Mesendoderm (in vitro differentiated cells): ENCODE data around the gene OSBPL1A. TPM values are rescaled to one million over a fixed set of nuclear protein-coding genes. Genes with fewer than 3 reads are reported as not detected.

ENCODE experiments used
- DNase-seq: peaks from one replicate; pipeline ENCODE4 v3.0.0; 2013
- H2AK5ac ChIP-seq: 2 replicates; pipeline ENCODE4 v1.6.1; 2013; ENCODE audit warnings: low read length, inconsistent platforms
- H2BK120ac ChIP-seq: 2 replicates; pipeline ENCODE4 v1.6.1; 2013; ENCODE audit warnings: low read depth, mild to moderate bottlenecking, low read length, moderate library complexity, mixed read lengths
- H2BK15ac ChIP-seq: replicated peaks from 2 replicates; pipeline ENCODE4 v1.6.1; 2013; ENCODE audit warnings: low read depth, mild to moderate bottlenecking, moderate library complexity
- H2BK5ac ChIP-seq: 2 replicates; pipeline ENCODE4 v1.6.1; 2013; ENCODE audit warnings: low read length, inconsistent platforms
- H3K18ac ChIP-seq: 2 replicates; pipeline ENCODE4 v1.6.1; 2013; ENCODE audit warnings: mild to moderate bottlenecking, low read length, mixed read lengths
- H3K23ac ChIP-seq: one replicate; pipeline ENCODE4 v1.6.1; 2013; ENCODE audit warnings: low read length
- H3K27ac ChIP-seq: 2 replicates; pipeline ENCODE4 v1.5.1; 2013; ENCODE audit warnings: low read depth, mild to moderate bottlenecking, inconsistent platforms, low read length, moderate library complexity
- H3K27me3 ChIP-seq: 2 replicates; pipeline ENCODE4 v1.6.1; 2013; ENCODE audit warnings: low read length, control low read depth, mild to moderate bottlenecking, inconsistent platforms; ENCODE audit not compliant: insufficient read depth, poor library complexity
- H3K36me3 ChIP-seq: 2 replicates; pipeline ENCODE4 v1.6.1; 2013; ENCODE audit warnings: low read length, inconsistent platforms; ENCODE audit not compliant: control insufficient read depth, insufficient read depth
- H3K4ac ChIP-seq: one replicate; pipeline ENCODE4 v1.6.1; 2013; ENCODE audit warnings: low read depth, mild to moderate bottlenecking, low read length, moderate library complexity
- H3K4me1 ChIP-seq: 2 replicates; pipeline ENCODE4 v1.6.1; 2013; ENCODE audit warnings: low read depth, low read length, inconsistent platforms; ENCODE audit not compliant: control insufficient read depth
- H3K4me2 ChIP-seq: 2 replicates; pipeline ENCODE4 v1.6.1; 2013; ENCODE audit warnings: low read length
- H3K4me3 ChIP-seq: 2 replicates; pipeline ENCODE4 v1.5.1; 2013; ENCODE audit warnings: mild to moderate bottlenecking, low read length
- H3K56ac ChIP-seq: one replicate; pipeline ENCODE4 v1.6.1; 2013; ENCODE audit warnings: low read length
- H3K79me1 ChIP-seq: 2 replicates; pipeline ENCODE4 v1.6.1; 2013; ENCODE audit warnings: low read length, inconsistent platforms
- H3K79me2 ChIP-seq: 2 replicates; pipeline ENCODE4 v1.6.1; 2013; ENCODE audit warnings: mild to moderate bottlenecking, low read length; ENCODE audit not compliant: control insufficient read depth, insufficient read depth
- H3K9ac ChIP-seq: 2 replicates; pipeline ENCODE4 v1.6.1; 2013; ENCODE audit warnings: low read length, inconsistent platforms
- H4K5ac ChIP-seq: one replicate; pipeline ENCODE4 v1.6.1; 2013; ENCODE audit warnings: low read length
- H4K8ac ChIP-seq: one replicate; pipeline ENCODE4 v1.6.1; 2013; ENCODE audit warnings: low read depth, mild to moderate bottlenecking, control low read depth, low read length, moderate library complexity
- WGBS: extraction: QIAGEN DNeasy Blood & Tissue Kit; methylation state at CpG from one replicate; pipeline ENCODE4 v1.1.7; 2013; ENCODE audit warnings: low lambda C conversion rate, missing lambda C conversion rate; ENCODE audit not compliant: insufficient coverage; ENCODE audit errors: extremely low coverage; 5-methylcytosine and 5-hydroxymethylcytosine counted together
- polyA plus RNA-seq, 2 experiments: library from polyadenylated mRNA; stranded (reverse); fragments of 200-250 nt; gene quantifications; one replicate each; pipeline ENCODE4 v1.2.3, GENCODE V29; 2013

The OSBPL1A gene
- 32.9 TPM for polyA plus RNA-seq (2013, experiment 1 of 2)
- polyA plus RNA-seq (2013, experiment 2 of 2) = 32.4 TPM

GRCh38 chr18:24397694-24398368, at the start of gene OSBPL1A:
Gene OSBPL1A (minus strand): TSS chr18:24397824. CDS start chr18:24377533, 20,291 bp downstream.
- Histone ChIP-seq H3K18ac (peak within 1 kb of the TSS; percentile 75), H4K5ac (no peak within 1 kb of the TSS), H2BK5ac (peak within 1 kb of the TSS; percentile 51), H3K4ac (peak within 1 kb of the TSS; percentile 87), H3K56ac (peak within 1 kb of the TSS; percentile 94), H3K27me3 (no peaks in the 10 kb centered on the region), H2BK120ac (peak within 1 kb of the TSS; percentile 23), H2AK5ac (no peak within 1 kb of the TSS), H2BK15ac (no peak within 1 kb of the TSS), H3K4me2 (peak within 1 kb of the TSS; percentile 89), H3K4me1 (no peaks in the 10 kb centered on the region), H3K4me3 (peak within 1 kb of the TSS; percentile 81), H3K9ac (peak within 1 kb of the TSS; percentile 85), H3K36me3 (no peaks in the 10 kb centered on the region), H3K23ac (peak within 1 kb of the TSS; percentile 71), H3K79me1 (no peaks in the 10 kb centered on the region), H4K8ac (no peak within 1 kb of the TSS), H3K79me2 (peaks cover 2% of the 10 kb centered on the region), H3K27ac (peak within 1 kb of the TSS; percentile 85)
- peak; percentile 99 for DNase-seq
- WGBS = no CpG with 5 or more reads among the region's 55 CpGs

DNA sequence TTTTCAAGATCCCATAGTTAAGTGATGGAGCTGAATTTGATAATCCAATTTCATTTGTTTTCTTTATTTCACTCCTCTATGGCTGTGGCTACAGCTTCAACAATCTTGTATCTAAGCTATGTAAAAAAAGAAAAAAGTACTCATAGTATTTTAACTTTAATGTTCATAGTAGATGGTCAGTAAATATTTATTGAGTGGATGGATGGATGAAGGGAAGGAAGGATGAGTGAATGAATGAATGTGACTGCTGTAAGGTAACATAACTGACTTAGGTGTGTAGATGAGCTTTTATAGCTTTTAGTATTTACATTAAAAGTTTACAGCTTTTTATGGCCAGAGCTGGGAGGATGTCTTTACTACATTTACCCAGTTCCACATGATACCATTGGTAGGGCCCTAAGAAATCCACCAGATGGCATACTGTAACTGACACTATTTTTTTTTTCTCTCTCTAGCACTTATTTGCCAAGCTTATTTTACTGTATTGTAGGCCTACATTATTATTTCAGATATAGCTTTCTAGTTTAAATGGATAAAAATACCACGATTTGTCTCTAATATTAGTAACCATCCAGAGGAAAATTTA, 49.4 kb upstream of the OSBPL1A start:
- no peaks in the 10 kb centered on the region for H3K79me2 ChIP-seq
- no peak overlapping the region for H3K18ac ChIP-seq
- no peak overlapping the region for H2BK15ac ChIP-seq
- no peak overlapping the region for H4K5ac ChIP-seq
- H3K79me1 ChIP-seq = no peaks in the 10 kb centered on the region
- no peak overlapping the region for H3K56ac ChIP-seq
- no peak overlapping the region for H3K4me3 ChIP-seq
- no peak overlapping the region for H2BK120ac ChIP-seq
- H2AK5ac ChIP-seq = no peak overlapping the region
- no peaks in the 10 kb centered on the region for H3K4me1 ChIP-seq
- no peak overlapping the region for H3K27ac ChIP-seq
- H3K23ac ChIP-seq = no peak overlapping the region
- no peak for DNase-seq
- H3K4ac ChIP-seq = no peak overlapping the region
- WGBS = no CpG with 5 or more reads among the region's 1 CpG
- no peak overlapping the region for H3K9ac ChIP-seq
- H4K8ac ChIP-seq = no peak overlapping the region
- H3K27me3 ChIP-seq = no peaks in the 10 kb centered on the region
- H3K4me2 ChIP-seq = no peak overlapping the region
- H2BK5ac ChIP-seq = no peak overlapping the region
- H3K36me3 ChIP-seq = peaks cover 3% of the 10 kb centered on the region

GRCh38 chr18:24446453-24446852, 48.8 kb upstream of the OSBPL1A start:
- Histone ChIP-seq H2BK5ac (no peak overlapping the region), H2BK120ac (no peak overlapping the region), H3K79me2 (no peaks in the 10 kb centered on the region), H3K79me1 (no peaks in the 10 kb centered on the region), H4K8ac (no peak overlapping the region), H2BK15ac (no peak overlapping the region), H4K5ac (no peak overlapping the region), H3K9ac (no peak overlapping the region), H3K4me3 (no peak overlapping the region), H3K56ac (no peak overlapping the region), H3K4ac (no peak overlapping the region), H3K4me2 (no peak overlapping the region), H3K27ac (no peak overlapping the region), H3K18ac (no peak overlapping the region), H3K36me3 (peaks cover 3% of the 10 kb centered on the region), H3K4me1 (no peaks in the 10 kb centered on the region), H2AK5ac (no peak overlapping the region), H3K23ac (no peak overlapping the region), H3K27me3 (no peaks in the 10 kb centered on the region)
- no CpG with 5 or more reads among the region's 1 CpG for WGBS
- no peak for DNase-seq

DNA sequence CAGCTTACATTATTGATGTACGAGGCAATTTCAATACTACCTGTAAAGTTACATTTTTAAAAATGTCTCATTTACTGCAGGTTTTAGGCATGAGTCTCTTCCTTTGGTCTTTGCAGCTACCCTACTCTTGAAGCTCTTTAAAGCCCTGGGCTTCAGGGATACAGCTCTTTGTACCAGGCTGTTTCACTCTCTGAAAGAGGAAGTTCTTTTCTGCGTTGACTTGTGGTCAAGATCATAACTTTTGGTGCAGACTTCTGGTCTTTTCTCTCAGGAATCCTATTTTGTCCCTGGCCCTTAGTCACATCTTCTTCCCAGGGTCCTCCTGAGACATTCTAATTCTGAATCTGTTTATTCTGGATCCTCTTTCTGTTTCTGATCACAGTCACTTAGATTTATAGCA, 46.2 kb upstream of the OSBPL1A start:
- no peak for DNase-seq
- no peak overlapping the region for H3K23ac ChIP-seq
- WGBS = no CpG with 5 or more reads among the region's 2 CpGs
- no peak overlapping the region for H3K4me3 ChIP-seq
- no peak overlapping the region for H3K18ac ChIP-seq
- no peak overlapping the region for H3K27ac ChIP-seq
- no peak overlapping the region for H2BK120ac ChIP-seq
- no peak overlapping the region for H3K4ac ChIP-seq
- H4K5ac ChIP-seq = no peak overlapping the region
- H3K4me2 ChIP-seq = no peak overlapping the region
- H2BK5ac ChIP-seq = no peak overlapping the region
- H3K27me3 ChIP-seq = no peaks in the 10 kb centered on the region
- no peak overlapping the region for H3K9ac ChIP-seq
- no peak overlapping the region for H2AK5ac ChIP-seq
- H3K56ac ChIP-seq = no peak overlapping the region
- H3K79me2 ChIP-seq = no peaks in the 10 kb centered on the region
- H3K36me3 ChIP-seq = peaks cover 3% of the 10 kb centered on the region
- no peaks in the 10 kb centered on the region for H3K79me1 ChIP-seq
- H3K4me1 ChIP-seq = no peaks in the 10 kb centered on the region
- no peak overlapping the region for H2BK15ac ChIP-seq
- no peak overlapping the region for H4K8ac ChIP-seq

GRCh38 chr18:24436939-24437338, 39.3 kb upstream of the OSBPL1A start:
- no peak overlapping the region for H3K27ac ChIP-seq
- no CpG with 5 or more reads among the region's 1 CpG for WGBS

More at GRCh38 chr18:24436939-24437338, 39.3 kb upstream of the OSBPL1A start:
- no peak overlapping the region for H3K4me3 ChIP-seq
- H3K36me3 ChIP-seq = no peaks in the 10 kb centered on the region
- no peak overlapping the region for H3K23ac ChIP-seq
- H2BK120ac ChIP-seq = no peak overlapping the region
- no peak overlapping the region for H3K18ac ChIP-seq
- no peaks in the 10 kb centered on the region for H3K79me1 ChIP-seq
- H3K27me3 ChIP-seq = no peaks in the 10 kb centered on the region
- no peak for DNase-seq
- H3K56ac ChIP-seq = no peak overlapping the region
- H2AK5ac ChIP-seq = no peak overlapping the region
- H3K4me1 ChIP-seq = no peaks in the 10 kb centered on the region
- H2BK15ac ChIP-seq = no peak overlapping the region
- H4K5ac ChIP-seq = no peak overlapping the region
- no peak overlapping the region for H2BK5ac ChIP-seq
- H4K8ac ChIP-seq = no peak overlapping the region
- no peak overlapping the region for H3K9ac ChIP-seq
- no peaks in the 10 kb centered on the region for H3K79me2 ChIP-seq
- H3K4me2 ChIP-seq = no peak overlapping the region
- no peak overlapping the region for H3K4ac ChIP-seq
